ENCODE results near the gene PPP2R2D. TPM values are rescaled to one million over a fixed set of nuclear protein-coding genes. Genes with fewer than 3 reads are reported as not detected.

The PPP2R2D gene
- total RNA-seq, 1 experiment from 2014 or later = 40.3 TPM

DNA sequence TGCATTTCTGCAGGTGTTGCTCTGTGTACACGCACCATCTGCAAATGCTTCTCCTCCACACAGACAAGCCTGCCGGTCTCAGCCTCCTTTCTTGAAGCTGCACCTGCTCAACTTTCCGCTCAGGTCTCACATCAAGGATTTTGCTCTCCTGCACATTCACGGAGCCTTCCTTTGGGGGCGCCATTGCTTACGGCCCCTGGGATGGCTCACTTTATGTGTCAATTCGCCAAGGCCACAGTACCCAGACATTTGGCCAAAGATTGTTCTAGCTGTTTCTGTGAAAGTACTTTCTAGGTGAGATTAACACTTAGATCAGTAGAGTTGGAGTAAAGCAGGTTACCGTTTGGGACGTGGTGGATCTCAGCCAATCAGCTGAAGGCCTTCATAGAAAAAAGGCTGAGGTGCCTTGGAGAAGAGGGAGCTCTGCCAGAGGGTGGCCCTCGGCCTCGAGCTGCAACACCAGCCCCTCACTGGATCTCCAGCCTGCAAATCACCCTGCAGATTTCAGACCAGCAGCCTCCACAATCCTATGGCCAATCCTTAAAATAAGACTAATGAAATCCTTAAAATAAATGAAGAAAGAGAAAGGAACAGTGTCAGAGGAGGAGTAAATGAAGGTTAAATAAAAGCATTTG, 39.9 kb upstream of the PPP2R2D start:
- H3K27ac ChIP-seq (ENCODE audit: low read length) = no peak overlapping the region
- H4K20me1 ChIP-seq (ENCODE audit: low read length) = no peaks in the 10 kb centered on the region
- H3K9me2 ChIP-seq (replicated peaks; ENCODE audit: low read length) = no peaks in the 10 kb centered on the region
- peaks cover 55% of the 10 kb centered on the region for H3K27me3 ChIP-seq (ENCODE audit: low read length)
- no peak overlapping the region for H2AFZ ChIP-seq (ENCODE audit: low read length)
- no peak overlapping the region for H3K4me2 ChIP-seq (ENCODE audit: low read length)
- intact Hi-C loops (cut with micrococcal nuclease) = no loop called here
- ChIA-PET CTCF (no interaction called here), POLR2A (ENCODE audit: unreplicated experiment) (no interaction called here)
- H3F3A ChIP-seq (ENCODE audit: low read length, unreplicated experiment) = no peaks in the 10 kb centered on the region
- no peak for ATAC-seq
- no peaks in the 10 kb centered on the region for H3K4me1 ChIP-seq (ENCODE audit: insufficient read depth, low read length)
- H3K9me3 ChIP-seq (ENCODE audit: low read length) = no peaks in the 10 kb centered on the region
- H3K79me2 ChIP-seq (ENCODE audit: low read length) = no peaks in the 10 kb centered on the region
- DNase-seq = no peak
- H3K4me3 ChIP-seq (ENCODE audit: low read length) = no peak overlapping the region
- BruUV-seq (replicated peaks) = no TSS peak
- TF ChIP-seq EZH2 (IDR thresholded peaks at IDR 0.05; ENCODE audit: low read length, unreplicated experiment) (no peak), EZH2phosphoT487 (IDR thresholded peaks at IDR 0.05; ENCODE audit: borderline replicate concordance, low read length) (no peak)
- TF ChIP-seq, protein P1, sequence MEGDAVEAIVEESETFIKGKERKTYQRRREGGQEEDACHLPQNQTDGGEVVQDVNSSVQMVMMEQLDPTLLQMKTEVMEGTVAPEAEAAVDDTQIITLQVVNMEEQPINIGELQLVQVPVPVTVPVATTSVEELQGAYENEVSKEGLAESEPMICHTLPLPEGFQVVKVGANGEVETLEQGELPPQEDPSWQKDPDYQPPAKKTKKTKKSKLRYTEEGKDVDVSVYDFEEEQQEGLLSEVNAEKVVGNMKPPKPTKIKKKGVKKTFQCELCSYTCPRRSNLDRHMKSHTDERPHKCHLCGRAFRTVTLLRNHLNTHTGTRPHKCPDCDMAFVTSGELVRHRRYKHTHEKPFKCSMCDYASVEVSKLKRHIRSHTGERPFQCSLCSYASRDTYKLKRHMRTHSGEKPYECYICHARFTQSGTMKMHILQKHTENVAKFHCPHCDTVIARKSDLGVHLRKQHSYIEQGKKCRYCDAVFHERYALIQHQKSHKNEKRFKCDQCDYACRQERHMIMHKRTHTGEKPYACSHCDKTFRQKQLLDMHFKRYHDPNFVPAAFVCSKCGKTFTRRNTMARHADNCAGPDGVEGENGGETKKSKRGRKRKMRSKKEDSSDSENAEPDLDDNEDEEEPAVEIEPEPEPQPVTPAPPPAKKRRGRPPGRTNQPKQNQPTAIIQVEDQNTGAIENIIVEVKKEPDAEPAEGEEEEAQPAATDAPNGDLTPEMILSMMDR (conservative IDR thresholded peaks at IDR 0.05; ENCODE audit: low read depth, low read length) = no peak
- no peak overlapping the region for H3K9ac ChIP-seq (ENCODE audit: low read length)
- H3K36me3 ChIP-seq (ENCODE audit: low read depth, low read length) = no peaks in the 10 kb centered on the region

DNA sequence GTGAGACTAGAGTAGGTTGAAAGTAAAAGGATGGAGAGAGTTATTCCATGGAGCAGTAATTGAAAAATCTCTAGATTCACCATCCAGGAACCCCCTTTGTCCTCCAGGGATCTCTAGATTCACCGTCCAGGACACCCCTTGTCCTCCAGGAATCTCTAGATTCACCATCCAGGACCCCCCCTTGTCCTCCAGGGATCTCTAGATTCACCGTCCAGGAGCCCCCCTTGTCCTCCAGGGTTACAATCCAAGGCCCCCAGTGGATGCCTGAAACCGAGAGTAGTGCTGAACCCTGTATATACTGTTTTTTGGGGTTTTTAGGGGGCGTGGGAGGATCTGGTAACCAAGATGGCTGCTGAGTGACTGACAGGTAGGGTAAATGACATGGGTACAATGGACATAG, 38.3 kb upstream of the PPP2R2D start:
- no peak overlapping the region for H3K27ac ChIP-seq (ENCODE audit: low read length)
- no peaks in the 10 kb centered on the region for H3K9me3 ChIP-seq (ENCODE audit: low read length)
- ChIA-PET CTCF (no interaction called here), POLR2A (ENCODE audit: unreplicated experiment) (no interaction called here)
- H3K36me3 ChIP-seq (ENCODE audit: low read depth, low read length) = no peaks in the 10 kb centered on the region
- H3K27me3 ChIP-seq (ENCODE audit: low read length) = peaks cover 50% of the 10 kb centered on the region
- no peak overlapping the region for H3K4me2 ChIP-seq (ENCODE audit: low read length)
- no peak overlapping the region for H3K4me3 ChIP-seq (ENCODE audit: low read length)
- DNase-seq (no peak), ATAC-seq (no peak)
- intact Hi-C loops (cut with micrococcal nuclease) = no loop called here
- H3K4me1 ChIP-seq (ENCODE audit: insufficient read depth, low read length) = no peaks in the 10 kb centered on the region
- no TSS peak for BruUV-seq (replicated peaks)
- no peaks in the 10 kb centered on the region for H3K79me2 ChIP-seq (ENCODE audit: low read length)
- no peak overlapping the region for H3K9ac ChIP-seq (ENCODE audit: low read length)
- H3K9me2 ChIP-seq (replicated peaks; ENCODE audit: low read length) = no peaks in the 10 kb centered on the region
- no peak for TF ChIP-seq EZH2 (IDR thresholded peaks at IDR 0.05; ENCODE audit: low read length, unreplicated experiment)
- TF ChIP-seq, protein P1 (conservative IDR thresholded peaks at IDR 0.05; ENCODE audit: low read depth, low read length) = no peak
- TF ChIP-seq EZH2phosphoT487 (IDR thresholded peaks at IDR 0.05; ENCODE audit: borderline replicate concordance, low read length) = no peak
- no peak overlapping the region for H2AFZ ChIP-seq (ENCODE audit: low read length)
- no peaks in the 10 kb centered on the region for H4K20me1 ChIP-seq (ENCODE audit: low read length)
- no peaks in the 10 kb centered on the region for H3F3A ChIP-seq (ENCODE audit: low read length, unreplicated experiment)

DNA sequence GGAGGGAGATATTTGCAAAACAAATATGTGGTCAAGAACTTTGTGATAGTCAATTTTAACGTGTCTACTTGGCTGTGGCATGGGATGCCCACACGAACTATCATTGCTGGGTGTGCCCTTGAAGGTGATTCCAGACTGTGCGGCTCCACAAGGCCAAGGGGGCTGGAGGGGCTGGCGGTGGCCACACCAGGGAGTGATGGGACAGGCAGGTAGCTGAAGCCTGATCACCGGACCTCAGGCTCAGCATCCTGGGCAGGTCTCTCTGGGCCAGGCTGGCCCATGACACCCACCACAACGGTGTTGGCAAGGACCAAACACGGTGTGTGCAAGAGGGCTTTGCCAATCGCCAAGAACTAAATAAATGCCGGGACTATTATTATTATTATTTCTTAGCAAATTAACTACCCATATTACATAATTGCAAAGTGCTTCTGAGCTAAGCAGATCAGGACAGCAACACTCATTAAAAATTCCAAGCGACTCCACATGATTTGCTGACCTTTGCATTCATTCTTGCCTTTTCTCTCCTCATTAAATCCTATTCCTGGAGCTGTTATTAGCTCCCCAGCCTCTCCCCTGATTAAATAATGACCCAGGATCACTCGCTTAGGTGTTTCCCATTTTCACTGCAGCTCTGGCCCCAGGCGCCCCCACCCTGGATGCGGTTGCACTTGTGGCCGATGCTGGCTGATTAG, 35.4 kb upstream of the PPP2R2D start:
- Histone ChIP-seq H3K27ac (ENCODE audit: low read length) (no peak overlapping the region), H3K27me3 (ENCODE audit: low read length) (peaks cover 38% of the 10 kb centered on the region), H4K20me1 (ENCODE audit: low read length) (no peaks in the 10 kb centered on the region), H3K9me3 (ENCODE audit: low read length) (no peaks in the 10 kb centered on the region), H3K9ac (ENCODE audit: low read length) (no peak overlapping the region), H3K4me1 (ENCODE audit: insufficient read depth, low read length) (no peaks in the 10 kb centered on the region), H3K9me2 (replicated peaks; ENCODE audit: low read length) (no peaks in the 10 kb centered on the region), H3K4me3 (ENCODE audit: low read length) (no peak overlapping the region), H3F3A (ENCODE audit: low read length, unreplicated experiment) (no peaks in the 10 kb centered on the region), H2AFZ (ENCODE audit: low read length) (no peak overlapping the region), H3K36me3 (ENCODE audit: low read depth, low read length) (no peaks in the 10 kb centered on the region), H3K79me2 (ENCODE audit: low read length) (no peaks in the 10 kb centered on the region), H3K4me2 (ENCODE audit: low read length) (no peak overlapping the region)
- no peak for ATAC-seq
- CTCF ChIA-PET = no interaction called here
- no TSS peak for BruUV-seq (replicated peaks)
- intact Hi-C loops (cut with micrococcal nuclease) = no loop called here
- POLR2A ChIA-PET (ENCODE audit: unreplicated experiment) = no interaction called here
- TF ChIP-seq EZH2phosphoT487 (IDR thresholded peaks at IDR 0.05; ENCODE audit: borderline replicate concordance, low read length) (no peak), EZH2 (IDR thresholded peaks at IDR 0.05; ENCODE audit: low read length, unreplicated experiment) (no peak)
- TF ChIP-seq, protein P1 (conservative IDR thresholded peaks at IDR 0.05; ENCODE audit: low read depth, low read length) = no peak
- no peak for DNase-seq

Measured in PC-3 (cell line).